ENCODE results near the gene LPCAT1.

The LPCAT1 gene

DNA sequence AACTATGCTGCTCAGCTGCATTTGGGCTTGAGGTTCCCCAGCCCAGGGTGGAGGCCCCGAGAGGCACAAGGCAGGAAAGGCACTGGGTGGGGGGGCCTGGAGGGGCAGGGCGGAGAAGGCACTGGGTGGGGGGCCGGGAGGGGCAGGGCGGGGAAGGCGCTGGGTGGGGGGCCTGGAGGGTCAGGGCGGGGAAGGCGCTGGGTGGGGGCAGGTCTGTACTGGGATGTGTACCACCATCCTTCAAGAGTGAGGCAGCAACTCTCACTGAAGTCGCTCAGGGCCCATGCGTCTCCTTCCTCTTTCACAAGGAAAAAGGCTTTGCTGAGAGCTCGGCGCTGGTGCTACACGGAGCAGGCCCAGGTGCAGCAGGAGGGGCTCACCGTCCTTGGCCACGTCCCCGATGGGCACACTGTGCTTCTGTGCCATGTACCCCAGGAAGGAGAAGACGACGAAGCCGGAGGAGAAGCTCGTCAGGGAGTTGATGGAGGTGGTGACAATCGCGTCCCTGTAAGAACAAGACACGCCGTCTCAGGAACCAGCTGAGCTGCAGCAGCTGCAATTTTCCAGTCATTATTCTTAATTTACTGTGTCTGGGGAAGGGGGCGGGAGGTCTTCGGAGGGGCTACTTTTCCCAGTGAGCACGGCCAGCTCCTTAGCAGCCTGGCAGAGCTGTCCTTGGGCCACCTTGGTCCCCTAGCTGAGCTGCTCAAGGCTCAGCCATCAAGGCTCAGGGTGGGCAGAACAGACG is 109.3 kb downstream of the LPCAT1 start:
- TF ChIP-seq, protein P1, sequence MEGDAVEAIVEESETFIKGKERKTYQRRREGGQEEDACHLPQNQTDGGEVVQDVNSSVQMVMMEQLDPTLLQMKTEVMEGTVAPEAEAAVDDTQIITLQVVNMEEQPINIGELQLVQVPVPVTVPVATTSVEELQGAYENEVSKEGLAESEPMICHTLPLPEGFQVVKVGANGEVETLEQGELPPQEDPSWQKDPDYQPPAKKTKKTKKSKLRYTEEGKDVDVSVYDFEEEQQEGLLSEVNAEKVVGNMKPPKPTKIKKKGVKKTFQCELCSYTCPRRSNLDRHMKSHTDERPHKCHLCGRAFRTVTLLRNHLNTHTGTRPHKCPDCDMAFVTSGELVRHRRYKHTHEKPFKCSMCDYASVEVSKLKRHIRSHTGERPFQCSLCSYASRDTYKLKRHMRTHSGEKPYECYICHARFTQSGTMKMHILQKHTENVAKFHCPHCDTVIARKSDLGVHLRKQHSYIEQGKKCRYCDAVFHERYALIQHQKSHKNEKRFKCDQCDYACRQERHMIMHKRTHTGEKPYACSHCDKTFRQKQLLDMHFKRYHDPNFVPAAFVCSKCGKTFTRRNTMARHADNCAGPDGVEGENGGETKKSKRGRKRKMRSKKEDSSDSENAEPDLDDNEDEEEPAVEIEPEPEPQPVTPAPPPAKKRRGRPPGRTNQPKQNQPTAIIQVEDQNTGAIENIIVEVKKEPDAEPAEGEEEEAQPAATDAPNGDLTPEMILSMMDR (conservative IDR thresholded peaks at IDR 0.05) = no peak
- TF ChIP-seq ZFX (IDR thresholded peaks at IDR 0.05) = no peak
- H3K27ac ChIP-seq = no peak overlapping the region

DNA sequence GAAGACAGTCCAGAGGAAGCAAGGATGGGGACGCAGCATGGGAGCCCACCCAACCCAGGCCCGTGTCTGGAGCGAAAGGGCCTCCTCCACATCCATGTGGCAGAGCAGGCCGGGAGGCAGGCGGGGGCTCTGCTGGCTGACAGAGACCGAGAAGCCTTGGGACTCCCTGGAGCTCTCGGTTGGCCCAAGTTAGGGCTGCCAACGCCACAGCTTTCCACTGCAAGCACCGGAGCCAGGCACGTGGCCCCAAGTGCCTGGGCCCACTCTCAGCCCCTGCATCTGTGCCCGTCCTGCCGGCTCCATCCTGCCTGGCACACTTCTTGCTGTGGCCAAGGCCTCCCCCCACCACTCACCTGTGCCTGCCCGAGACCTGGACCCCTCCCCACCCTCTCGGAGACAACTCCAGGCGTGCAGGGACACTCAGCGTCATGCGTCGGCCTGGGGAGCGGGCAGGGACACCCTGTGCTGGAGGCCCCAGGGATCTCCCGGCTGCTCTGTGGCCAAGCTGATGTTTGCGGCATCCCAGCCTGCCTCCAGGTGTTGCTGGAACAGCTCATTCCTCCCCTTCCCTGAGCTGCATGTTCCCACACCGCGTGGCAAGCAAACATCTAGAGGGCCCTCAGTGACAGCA is 110.0 kb downstream of the LPCAT1 start:
- no peak for TF ChIP-seq ZFX (IDR thresholded peaks at IDR 0.05)
- TF ChIP-seq, protein P1 (conservative IDR thresholded peaks at IDR 0.05) = no peak
- H3K27ac ChIP-seq = no peak overlapping the region

DNA sequence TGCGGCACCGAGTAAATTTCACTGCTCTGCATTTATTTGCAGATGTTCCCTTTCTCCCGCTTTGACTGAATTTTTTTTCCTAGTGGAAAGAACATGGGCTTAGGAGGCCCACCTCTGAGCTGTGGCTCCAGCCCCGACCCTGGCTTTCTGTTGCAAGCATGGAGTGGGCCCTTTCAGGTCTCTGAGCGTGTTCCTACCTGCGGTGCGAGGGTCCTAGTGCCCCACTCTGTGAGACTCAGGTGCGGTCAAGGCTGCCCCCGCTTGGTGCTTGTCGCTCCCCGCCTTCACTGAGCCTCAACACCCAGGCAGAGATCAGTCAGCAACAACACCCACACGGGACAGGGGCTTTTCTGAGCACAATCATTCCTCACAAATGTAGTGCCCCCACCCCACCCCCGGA is 110.5 kb downstream of the LPCAT1 start:
- TF ChIP-seq, protein P1 (conservative IDR thresholded peaks at IDR 0.05) = no peak
- no peak for TF ChIP-seq ZFX (IDR thresholded peaks at IDR 0.05)
- H3K27ac ChIP-seq = no peak overlapping the region

DNA sequence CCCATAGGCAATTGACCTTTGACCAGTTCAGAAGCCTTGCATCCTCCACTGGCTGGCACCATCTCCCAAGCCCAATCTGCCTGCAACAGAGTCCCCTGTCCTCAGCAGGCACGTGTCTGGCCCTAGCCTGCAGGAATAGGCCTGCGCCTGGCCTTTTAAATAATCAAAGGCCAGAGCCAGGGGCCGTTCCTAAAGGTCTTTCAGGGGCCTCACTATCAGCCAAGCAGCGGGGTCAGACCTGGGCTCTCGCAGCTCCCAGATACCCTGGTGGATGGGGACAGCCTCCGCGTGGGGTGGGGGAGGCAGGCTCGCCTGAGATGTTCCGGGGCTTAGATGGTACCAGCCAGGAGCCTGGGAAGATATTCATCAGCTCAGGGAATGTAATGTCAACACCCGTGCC is 111.1 kb downstream of the LPCAT1 start:
- no peak overlapping the region for H3K27ac ChIP-seq
- TF ChIP-seq, protein P1 (conservative IDR thresholded peaks at IDR 0.05) = no peak

DNA sequence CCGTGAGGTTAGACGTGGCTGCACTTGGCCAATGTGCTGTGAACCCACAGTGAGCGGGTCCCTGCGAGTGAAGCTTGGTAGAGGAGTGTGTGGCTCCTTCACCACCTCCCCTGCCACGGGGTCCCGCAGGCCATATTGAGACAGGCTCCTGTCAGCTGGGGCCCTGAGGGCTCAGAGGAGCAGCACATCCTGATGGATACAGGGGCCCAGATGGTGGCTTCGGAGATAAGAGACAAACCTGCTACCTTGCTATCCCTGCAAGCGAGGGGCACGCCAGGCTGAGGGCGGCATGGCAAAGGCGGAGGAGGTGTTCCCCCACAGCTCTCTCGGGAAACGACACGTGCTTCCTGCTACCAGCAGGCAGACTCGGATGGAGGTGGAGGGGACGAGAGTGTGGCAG is 111.6 kb downstream of the LPCAT1 start:
- no peak overlapping the region for H3K27ac ChIP-seq
- TF ChIP-seq, protein P1 (conservative IDR thresholded peaks at IDR 0.05) = no peak
- no peak for TF ChIP-seq ZFX (IDR thresholded peaks at IDR 0.05)

Data from C4-2B (cell line).